Gastroesophageal sphincter (tissue), 4 donors: ENCODE data around the gene SGSH. TPM values are rescaled to one million over a fixed set of nuclear protein-coding genes. Genes with fewer than 3 reads are reported as not detected.
"Not testable (repeated sequence)": the region's sequence is repeated elsewhere in the genome, so short reads cannot be mapped to it uniquely, and the experiment has no call there.

Experiments
- ATAC-seq: fragments of 150-250 bp; one replicate; pipeline ENCODE4 v1.9.1; 2016; ENCODE audit warnings: mild to moderate bottlenecking, moderate library complexity
- H3K27ac ChIP-seq, 4 donors: fragments of 200-600 bp; sonication (generic) in 3 of 4; 1 replicate in 3 of 4; 2 replicates in 1 of 4; pipeline ENCODE4 v1.5.1; 2016 to 2019
- H3K27me3 ChIP-seq: fragments of 200-600 bp; sonication (generic); one replicate; pipeline ENCODE4 v1.5.1; 2019
- H3K36me3 ChIP-seq, 2 donors: fragments of 200-600 bp; sonication (generic); one replicate each; pipeline ENCODE4 v1.5.1; 2019; ENCODE audit warnings: control low read depth in 1 of 2
- H3K4me1 ChIP-seq, 3 donors: fragments of 200-600 bp; sonication (generic); 1 replicate in 2 of 3; 2 replicates in 1 of 3; pipeline ENCODE4 v1.5.1; 2016 to 2019; ENCODE audit warnings: control low read depth in 2 of 3
- H3K4me3 ChIP-seq, 2 donors: fragments of 200-600 bp; sonication (generic); one replicate each; pipeline ENCODE4 v1.5.1; 2019; ENCODE audit warnings: mild to moderate bottlenecking in 1 of 2, moderate library complexity in 1 of 2
- H3K9me3 ChIP-seq, 3 donors: fragments of 200-600 bp; sonication (generic); one replicate each; pipeline ENCODE4 v1.5.1; 2017 to 2019; ENCODE audit warnings: control low read depth in 2 of 3
- EP300 ChIP-seq: sonication (generic); formaldehyde crosslinking; IDR thresholded peaks from one replicate; pipeline ENCODE4 v1.6.1; 2017; ENCODE audit warnings: antibody characterized with exemption, mild to moderate bottlenecking
- POLR2A ChIP-seq, 2 donors: fragments of 450-650 bp; IDR thresholded peaks; one replicate each; pipeline ENCODE4 v1.6.1; 2017; ENCODE audit warnings: antibody characterized with exemption in 2 of 2, mild to moderate bottlenecking in 2 of 2, moderate library complexity in 1 of 2
- POLR2AphosphoS5 ChIP-seq: sonication (generic); formaldehyde crosslinking; IDR thresholded peaks from one replicate; pipeline ENCODE4 v1.6.1; 2017; ENCODE audit warnings: antibody characterized with exemption
- WGBS, 2 donors: methylation state at CpG; one replicate each; pipeline ENCODE4 v1.1.5; 2018; ENCODE audit warnings: low coverage in 1 of 2; 5-methylcytosine and 5-hydroxymethylcytosine counted together
- total RNA-seq, 4 donors: library from RNA; depleted of rRNA; stranded (reverse); fragments of >200 nt; gene quantifications; one replicate each; pipeline ENCODE4 v1.1.0, GENCODE V29; 2016
- TF ChIP-seq, protein P1 (sequence below), 4 experiments: fragments of 200-600 bp in 2 of 4; fragments of 450-650 bp in 2 of 4; sonication (generic) in 1 of 4; IDR thresholded peaks; one replicate each; pipeline ENCODE4 v1.5.1; 2017 to 2019; ENCODE audit warnings: antibody characterized with exemption in 4 of 4, mild to moderate bottlenecking in 2 of 4, moderate library complexity in 2 of 4

Gene SGSH
- total RNA-seq, 4 donors from 2014 or later = 16.8 to 39.2 (median 18.2) TPM

DNA sequence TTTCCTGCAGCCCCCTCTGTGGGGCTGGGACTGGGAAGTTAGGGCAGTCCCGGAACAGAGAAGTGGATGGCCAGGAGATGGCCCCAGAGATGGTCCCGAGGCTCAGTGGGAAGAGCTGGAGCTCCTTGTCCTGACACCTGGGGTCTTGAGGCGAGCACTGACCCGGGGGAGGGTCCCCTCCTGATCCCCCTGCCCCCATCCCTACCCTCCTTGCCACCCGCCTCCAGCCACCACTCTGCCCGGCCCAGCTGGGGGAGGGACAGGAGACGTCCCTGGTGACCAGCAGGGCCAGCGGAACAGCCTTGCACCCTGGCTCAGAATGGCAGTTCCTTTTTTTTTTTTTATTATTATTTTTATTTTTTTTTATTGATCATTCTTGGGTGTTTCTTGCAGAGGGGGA lies 26.6 kb upstream of the SGSH start:
- WGBS, 2 donors = 87 to 96% methylated on average over 4 to 6 of the region's 8 CpGs
- Histone ChIP-seq H3K36me3 (peaks cover 0 to 97% of the 10 kb centered on the region in 2 donors), H3K27me3 (no peaks in the 10 kb centered on the region), H3K9me3 (no peaks in the 10 kb centered on the region), H3K4me3 (no peak overlapping the region), H3K27ac (no peak overlapping the region), H3K4me1 (no peaks in the 10 kb centered on the region)
- no peak for ATAC-seq
- TF ChIP-seq POLR2A (IDR thresholded peaks at IDR 0.05) = no peak
- TF ChIP-seq, protein P1, sequence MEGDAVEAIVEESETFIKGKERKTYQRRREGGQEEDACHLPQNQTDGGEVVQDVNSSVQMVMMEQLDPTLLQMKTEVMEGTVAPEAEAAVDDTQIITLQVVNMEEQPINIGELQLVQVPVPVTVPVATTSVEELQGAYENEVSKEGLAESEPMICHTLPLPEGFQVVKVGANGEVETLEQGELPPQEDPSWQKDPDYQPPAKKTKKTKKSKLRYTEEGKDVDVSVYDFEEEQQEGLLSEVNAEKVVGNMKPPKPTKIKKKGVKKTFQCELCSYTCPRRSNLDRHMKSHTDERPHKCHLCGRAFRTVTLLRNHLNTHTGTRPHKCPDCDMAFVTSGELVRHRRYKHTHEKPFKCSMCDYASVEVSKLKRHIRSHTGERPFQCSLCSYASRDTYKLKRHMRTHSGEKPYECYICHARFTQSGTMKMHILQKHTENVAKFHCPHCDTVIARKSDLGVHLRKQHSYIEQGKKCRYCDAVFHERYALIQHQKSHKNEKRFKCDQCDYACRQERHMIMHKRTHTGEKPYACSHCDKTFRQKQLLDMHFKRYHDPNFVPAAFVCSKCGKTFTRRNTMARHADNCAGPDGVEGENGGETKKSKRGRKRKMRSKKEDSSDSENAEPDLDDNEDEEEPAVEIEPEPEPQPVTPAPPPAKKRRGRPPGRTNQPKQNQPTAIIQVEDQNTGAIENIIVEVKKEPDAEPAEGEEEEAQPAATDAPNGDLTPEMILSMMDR (IDR thresholded peaks at IDR 0.05) = no peak

DNA sequence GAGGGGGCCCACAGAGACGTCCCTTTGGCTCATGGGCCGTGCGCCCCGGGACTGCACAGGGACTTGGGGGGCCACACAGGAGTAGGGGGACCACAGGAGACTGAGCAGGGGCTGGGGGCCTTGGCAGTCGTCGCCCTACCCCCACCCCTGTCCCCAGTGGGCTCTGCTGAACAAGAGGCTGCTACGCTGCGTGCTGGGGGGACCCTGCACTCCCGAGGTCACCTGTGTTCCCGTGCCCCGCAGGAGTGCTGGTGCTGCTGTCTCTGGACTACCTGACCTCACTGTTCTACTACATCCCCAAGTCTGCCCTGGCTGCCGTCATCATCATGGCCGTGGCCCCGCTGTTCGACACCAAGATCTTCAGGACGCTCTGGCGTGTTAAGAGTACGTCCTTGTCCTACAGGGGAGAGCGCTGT lies 26.1 kb upstream of the SGSH start:
- H3K27ac ChIP-seq = no peak overlapping the region
- WGBS, 2 donors = 80% methylated on average over 1 of the region's 19 CpGs; no CpG with 5 or more reads in 1 of the 2 donors
- ATAC-seq = no peak
- H3K4me3 ChIP-seq = no peak overlapping the region
- H3K4me1 ChIP-seq = no peaks in the 10 kb centered on the region
- no peak for TF ChIP-seq EP300
- no peak for TF ChIP-seq POLR2AphosphoS5
- no peak for TF ChIP-seq POLR2A (IDR thresholded peaks at IDR 0.05)
- TF ChIP-seq, protein P1 (IDR thresholded peaks at IDR 0.05) = no peak
- peaks cover 0 to 97% of the 10 kb centered on the region in 2 donors for H3K36me3 ChIP-seq
- no peaks in the 10 kb centered on the region for H3K9me3 ChIP-seq
- H3K27me3 ChIP-seq = no peaks in the 10 kb centered on the region

DNA sequence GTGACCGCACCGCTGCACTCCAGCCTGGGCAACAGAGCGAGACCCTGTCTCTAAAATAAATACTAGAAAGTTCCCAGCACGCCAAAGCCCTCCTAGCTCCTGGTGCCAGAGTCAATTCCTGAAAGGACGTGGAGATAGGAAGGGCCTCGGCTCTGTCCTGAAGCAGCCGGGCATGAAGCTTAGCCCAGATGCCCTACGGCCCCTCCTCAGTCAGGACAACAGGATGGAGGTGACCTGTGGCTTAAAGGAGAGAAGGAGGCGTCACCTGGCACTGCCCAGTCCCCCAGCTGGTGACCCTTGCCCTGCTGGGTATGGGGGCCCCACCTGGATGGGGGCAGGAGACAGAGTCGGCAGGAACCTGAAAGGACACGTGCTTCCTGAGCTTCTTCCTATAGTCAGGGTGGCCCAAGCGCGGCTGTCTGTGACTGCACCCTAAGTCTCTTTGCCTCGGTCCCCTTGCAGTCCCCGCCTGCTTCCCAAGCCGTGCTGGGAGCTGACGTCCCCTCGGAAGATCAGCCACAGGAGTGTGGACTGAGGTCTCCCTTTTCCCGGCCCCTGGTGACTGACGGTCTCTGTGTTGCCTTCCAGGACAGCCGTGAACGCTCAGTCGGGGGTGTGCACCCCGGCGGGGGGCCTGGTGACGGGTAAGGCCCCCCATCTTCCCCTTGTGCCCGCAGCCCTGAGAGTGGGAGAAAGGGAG lies 25.6 kb upstream of the SGSH start:
- peaks cover 0 to 100% of the 10 kb centered on the region in 2 donors for H3K36me3 ChIP-seq
- WGBS, 2 donors = 100% methylated on average over 1 of the region's 27 CpGs; no CpG with 5 or more reads in 1 of the 2 donors
- no peaks in the 10 kb centered on the region for H3K9me3 ChIP-seq
- ATAC-seq = no peak
- H3K4me3 ChIP-seq = no peak overlapping the region
- TF ChIP-seq, protein P1 (IDR thresholded peaks at IDR 0.05) = no peak
- TF ChIP-seq POLR2A (IDR thresholded peaks at IDR 0.05) (no peak), EP300 (no peak), POLR2AphosphoS5 (no peak)
- no peak overlapping the region for H3K27ac ChIP-seq
- no peaks in the 10 kb centered on the region for H3K27me3 ChIP-seq
- H3K4me1 ChIP-seq = no peaks in the 10 kb centered on the region

DNA sequence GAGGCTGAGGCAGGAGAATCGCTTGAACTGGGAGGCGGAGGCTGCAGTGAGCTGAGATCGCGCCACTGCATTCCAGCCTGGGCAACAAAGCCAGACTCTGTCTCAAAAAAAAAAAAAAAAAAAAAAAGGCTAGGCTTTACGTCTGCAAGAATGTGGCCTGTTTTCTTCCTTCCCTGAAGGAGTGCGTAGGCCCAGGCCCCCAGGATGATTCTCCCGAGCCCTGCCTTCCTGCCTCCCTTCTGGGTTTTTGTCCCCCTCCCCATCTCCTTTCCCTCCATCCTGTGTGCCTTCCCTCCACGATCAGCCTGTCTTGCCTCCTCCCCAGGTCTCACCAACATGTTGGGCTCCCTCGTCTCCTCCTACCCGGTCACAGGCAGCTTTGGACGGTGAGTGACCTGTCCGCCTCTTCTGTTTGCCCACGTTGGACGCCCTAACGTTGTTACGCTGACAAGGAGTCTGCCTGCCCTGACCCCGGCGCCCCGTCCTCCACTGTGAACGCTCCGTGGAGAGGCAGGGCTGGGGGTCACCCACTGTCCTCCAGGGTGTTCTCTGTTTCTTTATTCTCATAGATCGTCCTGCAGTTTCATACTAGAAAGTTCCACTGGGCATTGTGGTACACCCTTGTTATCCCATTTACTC lies 24.9 kb upstream of the SGSH start:
- WGBS, 2 donors = 86 to 88% methylated on average over 6 to 16 of the region's 22 CpGs
- no peak overlapping the region for H3K27ac ChIP-seq
- H3K4me1 ChIP-seq = no peaks in the 10 kb centered on the region
- no peaks in the 10 kb centered on the region for H3K27me3 ChIP-seq
- H3K36me3 ChIP-seq = peaks cover 0 to 100% of the 10 kb centered on the region in 2 donors
- H3K9me3 ChIP-seq = no peaks in the 10 kb centered on the region
- TF ChIP-seq, protein P1 (IDR thresholded peaks at IDR 0.05) = no peak
- no peak for TF ChIP-seq POLR2AphosphoS5
- no peak for TF ChIP-seq EP300
- no peak for TF ChIP-seq POLR2A (IDR thresholded peaks at IDR 0.05)
- no peak for ATAC-seq
- no peak overlapping the region for H3K4me3 ChIP-seq

- not testable (repeated sequence) for H3K27ac ChIP-seq, H3K4me1 ChIP-seq, H3K4me3 ChIP-seq, ATAC-seq, H3K9me3 ChIP-seq, H3K27me3 ChIP-seq
- 87 to 100% methylated on average over 1 to 3 of the region's 6 CpGs for WGBS, 2 donors
- H3K36me3 ChIP-seq = peaks cover 0 to 100% of the 10 kb centered on the region in 2 donors
These were observed 24.3 kb upstream of the SGSH start for GRCh38 chr17:80244448-80244847.
